HG02981 (cell line): ENCODE measurements around the gene TGFB1I1.
"Not testable (repeated sequence)": the region's sequence is repeated elsewhere in the genome, so short reads cannot be mapped to it uniquely, and the experiment has no call there.

ENCODE experiments used
- ATAC-seq: cut with Tn5 transposase; IDR thresholded peaks from one replicate; pipeline ENCODE4 v1.9.1; 2021; ENCODE audit warnings: mild to moderate bottlenecking, moderate library complexity; ENCODE audit not compliant: unreplicated experiment

TGFB1I1 gene

DNA sequence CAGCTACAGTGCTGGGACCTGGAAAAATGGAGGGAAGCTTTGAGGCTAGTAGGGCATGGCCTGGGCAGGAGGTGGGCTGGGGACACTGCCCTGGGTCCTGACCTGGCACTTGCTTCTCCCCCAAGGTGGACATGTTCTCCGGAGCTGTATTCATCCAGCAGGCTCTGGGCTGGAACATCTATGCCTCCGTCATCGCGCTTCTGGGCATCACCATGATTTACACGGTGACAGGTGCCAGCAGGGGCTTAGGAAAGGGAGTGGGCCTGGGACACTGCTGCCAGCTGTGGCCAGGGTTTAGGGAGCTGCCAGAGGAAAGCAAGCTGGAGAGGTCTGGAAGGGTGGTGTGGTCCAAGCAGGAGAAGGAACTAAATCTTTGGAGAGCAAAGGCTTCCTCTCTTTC lies 14.1 kb downstream of the TGFB1I1 start:
- ATAC-seq: no peak

DNA sequence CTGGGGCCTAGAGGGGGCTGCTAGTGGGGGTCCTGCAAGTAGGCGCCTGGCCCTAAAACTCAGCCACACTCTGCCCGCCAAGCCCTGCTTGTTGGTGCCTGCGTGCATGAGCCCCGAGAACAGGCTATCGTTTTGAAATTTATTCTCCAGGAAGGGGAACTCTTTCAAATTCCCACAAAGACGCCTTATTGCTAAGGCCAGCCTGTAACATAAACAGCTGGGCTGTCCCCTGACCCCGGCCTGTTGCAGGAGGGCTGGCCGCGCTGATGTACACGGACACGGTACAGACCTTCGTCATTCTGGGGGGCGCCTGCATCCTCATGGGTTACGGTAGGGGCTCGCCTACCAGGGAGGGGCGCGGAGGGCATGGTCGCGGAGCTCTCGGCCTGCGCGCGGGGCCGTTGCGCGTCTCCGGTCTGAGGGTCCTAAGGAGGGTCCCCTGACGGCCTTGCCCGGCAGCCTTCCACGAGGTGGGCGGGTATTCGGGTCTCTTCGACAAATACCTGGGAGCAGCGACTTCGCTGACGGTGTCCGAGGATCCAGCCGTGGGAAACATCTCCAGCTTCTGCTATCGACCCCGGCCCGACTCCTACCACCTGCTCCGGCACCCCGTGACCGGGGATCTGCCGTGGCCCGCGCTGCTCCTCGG lies 15.2 kb downstream of the TGFB1I1 start:
- peak; percentile 5 for ATAC-seq

DNA sequence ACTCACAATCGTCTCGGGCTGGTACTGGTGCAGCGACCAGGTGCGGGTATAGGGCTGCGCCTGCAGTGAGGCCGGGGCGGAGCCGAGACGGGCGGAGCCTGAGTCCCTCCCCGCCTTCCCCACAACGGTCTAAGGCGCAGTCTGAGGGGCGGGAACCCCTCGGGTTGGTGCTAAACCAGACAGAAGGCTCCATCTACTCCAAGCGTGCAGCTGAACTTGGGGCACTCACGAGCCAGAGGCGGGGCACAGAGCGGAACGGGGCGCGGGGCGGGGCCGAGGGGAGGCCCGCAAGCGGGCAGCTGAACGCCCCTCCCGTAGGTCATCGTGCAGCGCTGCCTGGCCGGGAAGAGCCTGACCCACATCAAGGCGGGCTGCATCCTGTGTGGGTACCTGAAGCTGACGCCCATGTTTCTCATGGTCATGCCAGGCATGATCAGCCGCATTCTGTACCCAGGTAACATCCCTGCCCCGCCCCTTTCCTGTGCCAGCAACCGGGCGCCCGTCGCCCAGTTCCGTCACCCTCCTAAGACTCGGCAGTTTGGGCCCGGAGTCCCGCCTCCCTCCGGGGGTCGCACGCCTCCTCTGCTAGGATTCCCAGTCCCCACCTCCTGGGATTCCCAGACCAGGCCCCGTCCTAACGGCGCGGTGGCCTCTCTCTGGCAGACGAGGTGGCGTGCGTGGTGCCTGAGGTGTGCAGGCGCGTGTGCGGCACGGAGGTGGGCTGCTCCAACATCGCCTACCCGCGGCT lies 15.9 kb downstream of the TGFB1I1 start:
- ATAC-seq: peak; percentile 86

DNA sequence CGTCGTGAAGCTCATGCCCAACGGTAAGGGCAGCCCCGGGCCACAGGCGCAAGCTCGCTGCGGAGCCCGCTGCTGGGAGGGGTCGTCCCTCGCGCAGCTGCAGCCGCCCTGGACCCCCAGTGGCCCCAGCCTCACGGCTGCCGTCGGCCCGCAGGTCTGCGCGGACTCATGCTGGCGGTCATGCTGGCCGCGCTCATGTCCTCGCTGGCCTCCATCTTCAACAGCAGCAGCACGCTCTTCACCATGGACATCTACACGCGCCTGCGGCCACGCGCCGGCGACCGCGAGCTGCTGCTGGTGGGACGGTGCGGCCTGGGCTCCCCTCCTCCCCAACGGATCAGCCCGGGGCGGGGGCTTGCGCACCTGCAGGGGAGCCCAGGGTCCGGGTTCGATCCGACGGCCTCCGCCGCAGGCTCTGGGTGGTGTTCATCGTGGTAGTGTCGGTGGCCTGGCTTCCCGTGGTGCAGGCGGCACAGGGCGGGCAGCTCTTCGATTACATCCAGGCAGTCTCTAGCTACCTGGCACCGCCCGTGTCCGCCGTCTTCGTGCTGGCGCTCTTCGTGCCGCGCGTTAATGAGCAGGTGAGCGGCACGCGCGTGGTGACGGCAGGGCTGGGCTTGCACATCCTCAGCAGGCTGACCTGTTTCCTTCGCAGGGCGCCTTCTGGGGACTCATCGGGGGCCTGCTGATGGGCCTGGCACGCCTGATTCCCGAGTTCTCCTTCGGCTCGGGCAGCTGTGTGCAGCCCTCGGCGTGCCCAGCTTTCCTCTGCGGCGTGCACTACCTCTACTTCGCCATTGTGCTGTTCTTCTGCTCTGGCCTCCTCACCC lies 16.7 kb downstream of the TGFB1I1 start:
- no peak for ATAC-seq

DNA sequence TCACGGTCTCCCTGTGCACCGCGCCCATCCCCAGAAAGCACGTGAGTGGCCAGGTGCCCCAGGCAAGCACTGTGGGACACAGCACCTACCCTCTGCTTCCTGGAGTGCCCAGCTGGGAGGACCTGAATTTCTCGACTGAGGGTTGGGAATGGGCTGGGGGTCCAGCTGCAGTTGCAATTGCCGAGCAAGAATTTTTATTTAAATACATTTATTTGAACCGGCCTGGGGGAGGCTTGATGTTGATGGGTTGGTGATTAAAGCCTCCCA lies 17.3 kb downstream of the TGFB1I1 start:
- ATAC-seq: no peak

DNA sequence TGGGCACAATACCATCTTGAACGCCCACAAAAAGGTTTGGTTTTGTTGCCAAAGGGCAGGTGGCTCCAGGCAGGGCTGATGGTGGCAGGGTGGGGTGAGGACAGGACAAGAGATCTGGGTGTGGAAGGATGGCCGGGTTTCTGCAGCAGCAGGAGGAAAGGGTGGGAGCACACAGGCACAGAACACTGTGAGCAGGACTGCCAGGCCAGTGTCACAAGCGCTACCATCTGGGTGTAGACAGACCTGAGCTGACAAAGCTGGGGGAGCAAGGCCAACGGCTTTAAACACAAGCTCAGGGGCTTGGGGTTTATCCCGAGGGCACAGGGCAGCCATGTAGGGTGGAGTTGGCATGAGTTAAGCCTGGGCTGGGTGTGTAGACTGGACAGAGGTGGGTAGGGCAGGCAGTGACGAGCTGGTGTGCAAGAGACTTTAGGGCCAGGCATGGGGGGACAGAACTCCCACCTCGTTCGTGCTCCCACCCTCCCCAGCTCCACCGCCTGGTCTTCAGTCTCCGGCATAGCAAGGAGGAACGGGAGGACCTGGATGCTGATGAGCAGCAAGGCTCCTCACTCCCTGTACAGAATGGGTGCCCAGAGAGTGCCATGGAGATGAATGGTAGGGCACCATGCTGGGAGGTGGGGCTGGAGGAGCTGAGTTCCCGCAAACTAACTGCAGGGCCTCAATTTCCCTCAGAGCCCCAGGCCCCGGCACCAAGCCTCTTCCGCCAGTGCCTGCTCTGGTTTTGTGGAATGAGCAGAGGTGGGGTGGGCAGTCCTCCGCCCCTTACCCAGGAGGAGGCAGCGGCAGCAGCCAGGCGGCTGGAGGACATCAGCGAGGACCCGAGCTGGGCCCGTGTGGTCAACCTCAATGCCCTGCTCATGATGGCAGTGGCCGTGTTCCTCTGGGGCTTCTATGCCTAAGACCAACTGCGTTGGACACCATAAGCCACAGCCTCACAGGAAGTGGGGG lies 17.9 kb downstream of the TGFB1I1 start:
- no peak for ATAC-seq

GRCh38 chr16:31491778-31492418 lies 19.9 kb downstream of the TGFB1I1 start:
- ATAC-seq: no peak

DNA sequence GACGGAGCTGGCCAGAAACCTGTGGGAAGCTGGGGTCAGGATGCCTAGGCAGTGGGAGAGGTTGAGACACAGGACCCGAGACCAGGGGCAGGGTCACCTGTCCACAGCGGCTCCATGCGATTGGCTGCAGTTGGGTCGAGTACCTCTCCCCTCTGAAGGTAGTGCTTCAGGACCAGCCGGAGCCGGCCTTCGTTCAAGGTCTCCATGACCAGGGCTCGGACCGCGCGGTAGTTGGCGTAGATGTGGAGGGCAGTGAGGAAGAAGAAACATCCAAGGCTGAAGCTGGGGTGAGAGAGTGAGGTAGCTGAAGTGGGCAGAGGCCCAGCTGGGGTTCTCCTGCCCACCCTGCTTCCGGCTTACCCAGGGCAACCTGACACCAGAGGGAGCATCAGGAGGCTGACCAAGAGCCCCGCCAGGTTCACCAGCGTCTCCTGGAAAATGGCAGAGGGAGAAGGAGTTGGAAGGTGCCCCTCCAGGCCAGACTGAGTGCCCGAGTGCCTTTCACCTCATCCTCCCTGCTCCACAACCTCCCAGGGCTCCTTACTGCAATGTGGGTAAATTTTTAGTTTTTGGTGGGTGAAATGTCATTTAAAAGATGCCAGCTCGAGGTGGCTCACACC lies 21.7 kb downstream of the TGFB1I1 start:
- ATAC-seq: no peak

- ATAC-seq: no peak
These were observed 24.7 kb downstream of the TGFB1I1 start for GRCh38 chr16:31496670-31497069.

DNA sequence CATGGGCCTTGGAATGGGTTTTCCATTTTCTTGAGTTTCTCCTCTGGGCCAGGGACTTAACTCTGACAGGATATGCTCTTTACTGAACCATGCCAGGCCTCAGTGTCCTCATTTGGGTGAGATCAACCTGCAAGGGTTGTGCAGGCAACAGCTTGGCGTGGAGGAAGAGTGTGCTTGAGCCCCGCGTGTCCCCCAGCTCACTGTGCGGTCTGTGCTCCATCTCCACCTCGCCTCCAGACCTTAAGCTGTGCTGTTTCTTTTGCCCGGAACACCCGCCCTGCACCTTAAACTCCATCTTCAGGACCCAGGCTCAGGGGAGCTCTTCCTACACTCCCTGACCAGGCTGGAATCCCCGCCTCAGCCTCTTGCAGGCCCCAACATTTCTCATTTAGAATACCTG lies 26.5 kb downstream of the TGFB1I1 start:
- no peak for ATAC-seq

- ATAC-seq: no peak
These were observed 28.0 kb downstream of the TGFB1I1 start for GRCh38 chr16:31499928-31500327.

GRCh38 chr16:31501226-31501965 lies 29.4 kb downstream of the TGFB1I1 start:
- no peak for ATAC-seq

- no peak for ATAC-seq
These were observed 30.0 kb downstream of the TGFB1I1 start for GRCh38 chr16:31501966-31502348.

DNA sequence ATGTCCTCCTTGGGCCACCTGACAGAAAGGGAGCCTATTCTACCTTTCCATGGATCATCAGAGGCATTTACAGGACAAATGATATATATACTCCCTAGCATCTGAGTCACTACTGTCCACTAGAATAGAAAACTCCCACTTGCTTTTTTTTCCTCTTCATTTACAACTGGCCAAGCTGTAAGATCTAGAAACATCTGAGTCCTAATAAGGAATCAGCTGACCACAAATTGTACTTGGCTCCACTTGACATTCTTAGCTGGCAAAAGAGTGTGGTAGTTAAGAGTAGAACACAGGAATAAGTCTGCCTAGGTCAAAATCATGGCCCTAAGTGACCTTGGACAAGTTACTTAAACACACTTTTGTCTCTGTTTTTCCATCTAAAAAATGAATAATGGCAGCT lies 31.0 kb downstream of the TGFB1I1 start:
- no peak for ATAC-seq

GRCh38 chr16:31503555-31503954 lies 31.6 kb downstream of the TGFB1I1 start:
- ATAC-seq: not testable (repeated sequence)

DNA sequence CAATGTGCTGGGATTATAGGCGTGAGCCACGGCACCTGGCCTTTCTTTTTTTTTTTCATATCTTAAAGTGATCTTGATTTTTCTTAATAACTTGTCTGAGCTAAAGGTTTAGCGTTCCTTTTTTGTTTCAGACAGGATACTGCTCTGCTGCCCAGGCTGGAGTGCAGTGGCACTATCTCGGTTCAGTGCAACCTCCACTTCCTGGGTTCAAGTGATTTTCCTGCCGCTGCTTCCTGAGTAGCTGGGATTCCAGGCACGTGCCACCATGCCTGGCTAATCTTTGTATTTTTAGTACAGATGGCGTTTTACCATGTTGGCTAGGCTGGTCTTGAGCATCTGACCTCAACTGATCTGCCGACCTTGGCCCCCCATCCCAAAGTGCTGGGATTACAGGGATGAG lies 32.2 kb downstream of the TGFB1I1 start:
- ATAC-seq: no peak

DNA sequence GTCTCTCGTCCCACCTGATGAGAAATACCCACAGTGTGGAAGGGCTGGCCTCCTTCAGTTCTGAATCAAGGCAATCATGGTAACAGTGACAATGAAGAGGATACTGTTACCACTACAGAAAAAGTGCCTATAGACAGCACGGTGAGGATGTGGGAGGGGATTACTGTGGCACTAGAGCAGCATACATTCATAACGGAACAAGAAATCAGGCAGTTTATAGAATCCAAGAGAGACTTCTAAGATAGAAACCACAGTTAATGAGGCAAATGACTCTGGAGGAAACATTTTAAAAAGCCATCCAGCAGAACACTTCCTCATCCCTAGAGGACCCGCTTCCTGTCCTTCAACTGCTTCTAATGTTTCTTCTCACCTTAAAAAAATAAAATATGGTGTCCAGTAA lies 33.5 kb downstream of the TGFB1I1 start:
- peak; percentile 42 for ATAC-seq

- no peak for ATAC-seq
These were observed 35.6 kb downstream of the TGFB1I1 start for GRCh38 chr16:31507617-31507928.

DNA sequence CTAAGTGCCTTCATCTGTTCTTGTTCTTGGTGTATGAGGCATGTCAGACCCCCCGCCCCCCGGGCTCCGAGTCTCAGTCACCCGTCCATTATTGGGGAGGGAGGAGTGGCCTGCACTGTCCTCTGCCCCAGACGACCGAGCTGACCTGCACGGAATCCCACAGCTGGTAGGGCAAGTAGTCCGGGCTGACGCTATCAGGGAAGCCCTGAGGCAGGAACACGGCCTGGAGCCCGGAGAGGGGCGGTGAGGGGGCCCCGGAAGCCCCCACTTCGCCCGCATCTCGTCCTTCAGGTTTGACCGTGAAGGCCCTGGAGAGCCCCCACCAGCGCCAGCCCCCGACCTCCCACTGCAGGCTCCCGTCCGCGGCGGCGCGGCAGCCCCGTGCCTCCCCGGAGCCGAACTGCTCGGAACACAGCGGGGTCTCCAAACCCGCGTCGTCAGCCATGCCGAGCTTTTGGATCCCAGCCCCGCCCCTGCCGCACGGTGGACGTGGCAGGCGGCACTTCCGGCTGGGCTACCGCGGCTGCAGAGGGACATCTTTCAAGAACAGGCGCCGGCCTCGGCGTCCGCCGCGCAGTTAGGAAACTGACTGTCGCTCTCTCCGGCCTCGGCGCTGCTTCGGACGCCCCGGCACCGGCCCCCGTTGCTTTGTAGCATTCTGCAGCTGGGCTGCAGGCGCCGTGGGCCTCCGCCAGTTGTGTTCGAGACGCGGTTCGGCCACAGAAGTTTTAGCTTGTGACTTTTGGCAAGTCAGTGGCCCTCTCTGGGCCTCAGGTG lies 36.2 kb downstream of the TGFB1I1 start, which contains the start of gene RUSF1:
TSS of gene RUSF1 (minus strand) at position 463 of the 777 bp plus-strand sequence. CDS start at position 445, 18 bp downstream.
- peak; percentile 88 for ATAC-seq
